CD4-positive, alpha-beta T cell treated with Interleukin-15 for 4 hours (primary cell): ENCODE data around the gene TTYH1.
"Not testable (repeated sequence)": the region's sequence is repeated elsewhere in the genome, so short reads cannot be mapped to it uniquely, and the experiment has no call there.

ENCODE experiments used
- DNase-seq: peaks from one replicate; pipeline ENCODE4 v3.0.0-alpha.2; 2020; ENCODE audit warnings: low spot score

Gene TTYH1

DNA sequence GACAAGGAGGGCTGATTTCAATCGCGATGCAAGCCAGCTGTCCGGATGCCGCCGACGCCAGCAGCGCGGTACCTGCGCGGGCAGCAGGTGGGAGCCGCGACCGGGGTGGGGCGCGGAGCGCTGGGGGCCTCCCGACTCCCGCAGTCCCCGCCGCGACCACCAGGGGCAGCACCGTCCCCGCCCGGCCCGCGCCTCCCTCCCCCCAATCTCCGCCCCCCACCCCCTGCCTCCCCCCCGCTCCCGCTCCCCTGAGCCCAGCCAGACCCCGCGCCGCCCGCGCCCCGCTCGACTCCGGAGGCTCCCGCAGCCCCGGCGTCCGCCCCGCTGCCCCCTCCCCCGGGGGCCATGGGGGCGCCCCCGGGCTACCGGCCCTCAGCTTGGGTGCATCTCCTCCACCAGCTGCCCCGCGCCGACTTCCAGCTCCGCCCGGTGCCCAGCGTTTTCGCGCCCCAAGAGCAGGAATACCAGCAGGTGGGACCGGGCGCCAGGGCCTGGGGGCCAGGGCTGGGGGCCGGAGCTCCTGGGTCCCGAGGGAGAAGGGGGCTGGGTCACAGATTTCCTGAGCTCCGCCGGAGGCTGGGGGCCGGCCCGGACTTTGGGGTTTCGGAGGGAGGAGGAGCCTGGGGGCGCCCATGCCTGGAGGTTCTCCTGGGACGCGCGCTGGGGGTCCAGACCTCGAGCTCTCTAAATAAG is at the start of gene TTYH1:
Gene TTYH1, plus strand, starts transcription at position 257 of the 693 bp plus-strand sequence. Its CDS starts 89 bp downstream, at position 346.
- no peak for DNase-seq

DNA sequence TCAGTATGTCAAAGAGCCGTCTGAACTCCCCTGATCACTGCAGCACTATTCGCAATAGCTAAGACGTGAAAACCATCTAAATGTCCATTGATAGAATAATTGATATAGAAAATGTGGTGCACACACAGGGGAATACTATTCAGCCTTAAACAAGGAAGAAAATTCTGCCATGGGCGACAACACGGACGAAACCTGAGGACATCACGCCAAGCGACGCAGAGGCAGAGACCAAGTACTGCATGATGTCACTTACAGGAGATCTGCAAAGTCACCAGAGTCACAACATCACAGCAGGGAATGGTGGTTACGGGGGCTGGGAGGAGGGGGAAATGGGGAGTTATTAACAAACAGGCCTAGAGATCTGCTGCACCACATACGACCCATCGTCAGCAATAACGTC is 49.5 kb upstream of the TTYH1 start:
- not testable (repeated sequence) for DNase-seq

DNA sequence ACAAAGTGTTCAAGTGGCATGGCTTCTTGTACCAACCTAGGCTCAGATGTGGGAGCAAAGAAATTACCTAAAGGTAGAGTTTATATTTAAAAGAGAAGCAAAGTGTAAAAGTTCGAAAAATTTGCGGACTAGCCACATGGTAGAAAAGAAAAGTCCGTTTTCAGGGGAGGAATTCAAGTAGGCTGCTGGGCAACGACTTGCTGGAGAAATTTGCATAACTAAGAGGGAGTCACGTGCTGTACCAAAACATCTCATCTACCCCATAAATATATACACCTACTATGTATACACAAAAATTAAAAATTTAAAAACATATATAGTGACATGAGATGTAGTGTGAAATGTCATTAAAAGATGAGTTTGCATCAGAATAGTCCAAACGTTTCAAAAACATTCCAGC is 48.5 kb upstream of the TTYH1 start:
- no peak for DNase-seq

DNA sequence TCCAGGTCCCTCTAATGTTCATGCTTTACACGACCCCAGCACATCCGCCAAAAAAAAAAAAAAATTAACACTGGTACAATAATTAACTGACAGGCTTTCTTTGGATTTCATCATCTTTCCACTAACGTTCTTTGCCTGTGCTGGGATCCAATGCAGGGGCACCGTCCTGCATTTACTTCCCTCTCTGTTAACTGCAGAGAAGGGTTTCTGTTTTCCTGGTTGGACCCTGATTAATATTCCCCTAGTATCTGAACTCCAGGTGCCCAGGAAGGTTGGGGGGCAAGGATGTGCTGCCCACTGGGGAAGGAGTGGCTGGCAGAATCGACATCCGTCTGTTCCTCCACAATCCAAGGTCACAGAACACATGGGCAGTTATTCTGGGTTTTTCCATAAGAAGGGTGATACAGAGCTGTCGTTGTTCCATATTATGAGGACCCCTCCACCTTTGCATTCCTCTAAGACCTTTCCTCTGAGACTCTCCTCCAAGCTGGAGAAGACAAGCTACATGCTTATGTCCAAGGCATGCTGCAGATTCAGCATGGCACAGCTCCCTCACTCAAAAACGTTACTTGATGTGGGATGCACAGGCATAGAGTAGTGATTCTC is 46.1 kb upstream of the TTYH1 start:
- no peak for DNase-seq

DNA sequence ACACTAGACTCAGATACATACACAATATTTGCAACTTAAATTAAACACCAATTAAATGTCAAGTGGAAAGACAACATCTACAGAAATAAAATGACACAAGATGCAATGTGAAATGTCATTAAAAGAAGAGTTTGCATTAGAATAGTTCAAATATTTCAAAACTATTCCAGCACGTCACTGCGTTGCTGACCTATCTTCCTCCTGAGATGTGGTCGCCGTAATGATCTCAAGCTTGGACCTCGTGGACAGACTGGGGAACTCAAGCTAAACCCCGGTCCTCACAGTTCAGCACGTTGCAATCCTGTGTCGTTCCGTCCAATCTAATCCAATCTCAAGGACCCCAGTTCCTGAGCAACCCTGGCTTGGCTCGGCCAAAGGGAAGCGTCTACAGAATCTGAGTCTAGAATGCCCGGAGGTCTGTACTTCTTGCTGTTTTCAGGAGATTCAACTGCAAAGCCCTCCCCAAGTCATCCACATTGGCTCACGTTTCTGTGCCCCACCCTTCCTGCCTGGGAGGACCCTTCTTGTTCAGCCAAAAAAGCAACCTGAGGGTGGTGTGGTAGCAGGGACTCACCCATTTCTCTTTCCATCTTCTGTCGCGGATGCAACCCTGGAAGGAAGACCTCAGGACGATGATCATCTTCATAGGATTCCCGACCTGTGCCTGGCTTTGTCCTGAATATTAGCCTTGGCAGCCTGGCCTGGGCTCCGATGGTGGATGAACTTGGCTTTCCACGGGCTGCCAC is 45.4 kb upstream of the TTYH1 start:
- not testable (repeated sequence) for DNase-seq

DNA sequence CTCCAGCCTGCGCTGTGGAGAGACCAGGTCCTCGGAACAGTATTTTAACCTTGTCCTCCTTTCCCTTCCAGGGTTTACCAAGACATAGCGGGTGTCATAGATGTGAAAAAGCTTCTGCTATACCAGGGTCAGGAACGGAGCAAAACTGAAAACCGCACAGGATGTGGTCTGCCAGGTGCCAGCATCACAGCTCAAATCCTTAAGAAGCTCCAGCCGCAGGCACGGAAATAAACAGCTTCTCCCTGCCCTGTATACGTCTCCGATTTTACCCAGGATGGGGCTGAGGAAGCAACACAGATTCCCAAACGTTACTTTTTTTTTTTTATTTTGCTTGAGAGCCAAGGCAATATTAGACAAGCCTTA is 44.8 kb upstream of the TTYH1 start:
- DNase-seq: peak; percentile 46

DNA sequence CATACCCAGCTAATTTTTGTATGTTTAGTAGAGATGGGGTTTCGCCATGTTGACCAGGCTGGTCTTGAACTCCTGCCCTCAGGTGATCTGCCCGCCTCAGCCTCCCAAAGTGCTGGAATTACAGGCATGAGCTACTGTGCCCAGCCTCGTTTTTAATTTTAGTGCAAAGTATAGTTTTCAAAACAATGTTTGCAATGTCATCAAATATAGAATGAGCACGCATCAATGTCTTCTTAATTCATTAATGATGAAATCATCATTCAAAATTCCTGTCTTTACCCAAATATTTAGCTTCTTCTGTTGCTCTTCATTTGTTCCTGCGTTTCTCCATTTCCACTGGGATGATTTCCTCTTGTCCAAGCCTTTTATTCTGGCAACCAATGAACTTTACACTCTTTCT is 43.8 kb upstream of the TTYH1 start:
- DNase-seq: not testable (repeated sequence)

DNA sequence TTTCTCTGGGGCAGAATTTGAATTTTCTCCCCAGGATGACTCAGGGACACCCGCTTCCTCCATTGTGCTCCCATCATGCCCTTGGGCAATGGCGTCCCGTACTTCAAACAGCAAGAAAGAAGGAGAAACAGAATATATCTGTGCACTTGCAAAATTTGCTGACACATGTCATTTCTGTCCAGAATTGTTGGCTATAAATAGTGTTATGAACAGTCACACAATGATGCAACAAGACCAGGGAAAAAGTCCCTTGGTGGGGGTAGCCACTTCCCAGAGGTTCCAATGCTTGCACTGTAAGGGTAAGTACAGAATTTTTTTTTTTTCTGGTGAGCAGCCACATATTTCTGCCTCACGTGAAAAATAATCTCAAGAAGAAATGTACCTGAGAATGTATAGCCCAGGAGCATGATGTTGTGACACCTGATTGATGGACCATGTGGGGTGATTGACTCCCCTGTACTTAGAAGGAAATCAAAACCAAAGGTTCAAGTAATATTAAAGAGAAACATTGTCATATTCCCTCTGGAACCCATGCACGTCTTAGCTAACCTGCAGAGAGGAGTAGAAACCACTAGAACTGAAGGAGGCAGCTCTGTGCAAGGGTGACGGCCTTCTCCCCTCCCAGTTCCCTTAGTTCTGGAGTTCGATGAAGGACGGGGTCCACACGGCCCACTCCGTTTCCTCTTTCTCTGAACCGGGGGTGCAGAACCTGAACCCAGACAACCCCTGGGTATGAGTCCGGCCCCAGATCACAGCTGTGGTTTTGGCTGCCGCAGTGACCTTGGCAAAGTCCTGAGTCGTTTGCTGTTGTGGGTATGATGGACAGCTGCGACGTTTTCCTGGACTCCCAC is 41.3 kb upstream of the TTYH1 start:
- no peak for DNase-seq

DNA sequence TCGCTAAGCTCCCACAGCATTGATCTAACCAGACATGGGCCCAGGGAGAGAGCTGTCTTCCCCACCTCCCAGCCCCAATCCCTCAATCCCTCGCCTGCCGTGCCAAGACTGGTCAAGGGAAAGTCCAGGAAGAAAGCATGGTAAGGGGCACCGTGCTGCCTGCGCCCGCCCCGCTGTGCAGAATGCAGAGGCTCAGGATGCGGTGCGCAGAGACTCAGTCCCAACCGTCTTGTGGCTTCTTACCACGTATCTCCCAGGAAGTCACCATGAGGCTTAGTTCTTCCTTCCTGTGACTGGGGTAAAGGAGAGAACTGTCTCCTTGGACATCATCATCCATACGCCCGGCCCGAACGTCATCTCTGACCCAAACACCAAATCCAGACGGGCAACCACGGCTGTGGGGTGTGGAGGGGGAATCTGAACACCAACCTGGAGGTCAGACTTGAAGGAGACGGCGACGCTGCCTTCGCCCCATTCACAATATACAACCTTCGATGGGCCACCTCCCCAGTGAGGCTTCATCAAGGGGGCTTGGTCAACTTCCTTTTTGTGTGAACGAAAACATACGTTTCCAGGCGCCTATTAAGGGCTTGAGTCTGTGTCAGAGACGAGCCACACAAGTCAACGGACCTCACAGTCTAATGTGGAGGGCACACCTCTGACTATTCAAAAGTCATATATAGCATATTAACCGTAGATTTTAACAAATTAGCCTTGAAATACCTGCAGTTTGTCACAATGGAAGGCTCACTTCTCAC is 39.9 kb upstream of the TTYH1 start:
- not testable (repeated sequence) for DNase-seq

DNA sequence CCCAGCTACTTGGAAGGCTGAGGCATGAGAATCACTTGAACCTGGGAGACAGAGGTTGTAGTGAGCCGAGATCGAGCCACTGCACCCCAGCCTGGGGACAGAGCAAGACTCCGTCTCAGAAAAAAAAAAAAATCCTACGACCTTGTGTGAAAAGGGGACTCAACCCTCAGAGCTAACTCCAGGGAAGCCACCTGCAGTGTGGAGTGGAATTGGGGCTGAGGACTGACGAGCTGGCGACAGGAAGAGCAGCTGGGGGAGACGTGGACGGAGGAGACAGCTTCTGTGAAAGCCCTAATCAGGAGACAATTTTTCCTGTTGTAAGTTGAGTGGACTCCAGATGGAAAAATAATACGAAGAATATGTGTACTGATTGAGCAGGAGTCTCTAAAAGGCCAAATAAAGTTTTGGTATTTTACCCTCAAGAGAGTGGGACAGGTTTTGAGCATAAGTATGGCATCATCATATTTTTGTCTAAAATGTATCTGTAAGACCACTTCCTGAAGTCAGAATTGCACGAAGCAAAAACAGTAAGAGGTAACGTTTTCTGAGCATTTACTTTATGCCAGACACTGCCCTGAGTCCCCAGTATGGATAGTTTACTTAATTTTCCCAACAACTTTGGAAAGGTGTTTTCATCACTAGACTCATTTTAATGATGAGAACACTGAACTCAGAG is 38.5 kb upstream of the TTYH1 start:
- no peak for DNase-seq

DNA sequence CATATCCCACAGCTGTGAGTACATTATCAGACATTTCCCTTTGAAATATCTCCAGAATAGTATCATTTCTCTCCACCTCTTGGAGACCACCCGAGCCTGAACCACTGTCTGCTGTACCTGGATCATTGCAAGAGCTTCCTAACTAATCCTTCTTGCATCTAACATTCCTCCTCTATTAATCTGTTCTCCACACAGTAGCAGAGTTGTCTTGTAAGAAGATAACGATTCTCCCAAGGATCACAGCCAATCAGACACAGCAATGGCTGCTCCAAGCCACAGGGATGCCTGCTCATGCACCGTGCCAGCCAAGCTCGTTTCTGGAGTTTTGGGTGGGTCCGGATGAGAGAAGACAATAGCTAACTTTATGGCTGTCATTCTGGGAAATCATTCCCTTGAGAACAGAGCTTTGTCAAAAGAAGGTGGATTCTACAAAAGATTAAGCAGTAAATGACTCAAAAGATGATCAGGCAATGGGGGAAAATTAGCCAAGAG is 36.0 kb upstream of the TTYH1 start:
- DNase-seq: no peak

DNA sequence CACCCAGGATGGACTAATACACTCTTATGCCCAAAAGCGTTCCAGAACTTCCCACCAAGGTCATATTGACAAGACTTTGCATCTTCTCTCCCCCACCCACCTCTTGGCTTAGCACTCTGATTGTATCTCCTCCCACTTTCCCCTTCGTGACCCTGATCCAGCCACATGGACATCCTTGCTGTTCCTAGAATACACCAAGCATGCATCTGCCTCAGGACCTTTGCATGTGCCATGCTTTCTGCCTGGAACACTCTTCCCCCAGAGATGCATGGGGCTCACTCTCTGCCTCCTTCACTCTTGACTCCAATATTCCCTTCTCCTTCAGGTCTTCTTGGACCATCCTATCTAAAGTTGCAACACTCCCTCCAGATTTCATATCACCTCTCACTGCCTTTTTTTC is 34.4 kb upstream of the TTYH1 start:
- DNase-seq: no peak

DNA sequence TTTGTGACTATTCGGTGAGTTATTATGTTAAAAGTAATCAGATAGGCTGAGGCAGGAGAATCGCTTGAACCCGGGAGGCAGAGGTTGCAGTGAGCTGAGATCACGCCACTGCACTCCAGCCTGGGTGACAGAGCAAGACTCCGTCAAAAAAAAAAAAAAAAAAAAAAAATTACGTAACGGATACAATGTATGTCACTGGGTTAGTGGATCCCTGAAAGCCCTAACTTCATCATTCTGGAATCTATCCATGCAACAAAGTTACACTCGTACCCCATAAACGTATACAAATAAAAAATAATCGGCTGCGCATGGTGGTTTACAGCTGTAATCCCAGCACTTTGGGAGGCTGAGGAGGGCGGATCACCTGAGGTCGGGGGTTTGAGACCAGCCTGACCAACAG is 33.2 kb upstream of the TTYH1 start:
- DNase-seq: not testable (repeated sequence)

DNA sequence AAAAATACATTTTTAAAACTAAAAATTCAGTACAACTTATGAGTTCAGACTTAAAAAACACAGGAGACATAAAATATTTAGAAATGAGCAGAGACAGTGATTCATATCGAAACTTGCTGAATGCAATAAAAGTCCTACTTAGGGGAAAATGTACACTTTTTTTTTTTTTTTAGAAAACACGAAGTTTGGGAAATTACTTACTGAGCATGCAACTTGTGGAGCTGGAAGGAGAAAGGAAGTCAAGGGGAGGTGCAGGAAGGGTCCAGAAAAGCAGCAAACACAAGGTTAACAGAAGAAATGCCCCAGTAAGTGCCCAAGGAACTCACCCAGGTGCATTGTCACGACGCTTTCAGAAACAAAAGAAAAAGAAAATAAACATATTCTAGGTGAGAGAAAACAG is 31.9 kb upstream of the TTYH1 start:
- no peak for DNase-seq

DNA sequence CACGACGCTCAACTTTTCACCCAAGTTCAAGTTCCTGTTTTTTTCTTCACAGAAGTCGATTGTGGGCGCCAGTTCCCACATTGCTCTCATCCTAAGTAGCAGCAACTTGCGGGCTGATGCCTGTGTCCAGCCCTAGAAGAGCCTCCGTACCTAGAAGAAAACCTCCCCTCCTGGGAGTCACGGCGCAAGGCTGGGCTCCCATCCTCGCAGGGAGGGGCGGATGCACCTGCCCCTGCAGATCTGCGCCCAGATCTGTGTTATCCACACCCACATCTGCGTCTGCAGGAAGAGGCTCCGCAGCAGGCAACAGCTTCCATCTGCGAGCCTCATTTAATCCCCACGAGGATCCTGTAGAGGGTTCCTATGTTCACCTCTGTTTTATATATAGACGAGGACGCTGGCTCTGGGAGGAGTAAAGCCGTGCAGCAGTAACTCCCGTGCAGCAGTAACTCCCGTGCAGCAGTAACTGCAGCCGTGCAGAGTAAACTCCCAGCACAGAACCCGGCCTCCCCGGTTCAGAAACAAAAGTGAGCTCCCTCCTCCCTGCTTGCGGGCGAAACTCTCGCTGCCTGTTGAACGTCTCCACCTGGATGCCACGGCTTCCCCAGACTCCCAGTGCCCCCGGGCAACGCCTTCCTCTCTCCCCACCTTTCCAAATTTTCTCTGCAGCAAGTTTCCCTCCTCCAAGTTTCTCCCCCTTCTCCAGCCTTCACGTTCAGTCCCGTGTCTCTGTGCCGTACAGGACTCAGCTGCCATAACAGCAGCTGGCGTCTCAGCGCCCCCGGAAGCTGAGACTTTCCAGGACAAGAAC is 27.1 kb upstream of the TTYH1 start:
- peak; percentile 35 for DNase-seq

DNA sequence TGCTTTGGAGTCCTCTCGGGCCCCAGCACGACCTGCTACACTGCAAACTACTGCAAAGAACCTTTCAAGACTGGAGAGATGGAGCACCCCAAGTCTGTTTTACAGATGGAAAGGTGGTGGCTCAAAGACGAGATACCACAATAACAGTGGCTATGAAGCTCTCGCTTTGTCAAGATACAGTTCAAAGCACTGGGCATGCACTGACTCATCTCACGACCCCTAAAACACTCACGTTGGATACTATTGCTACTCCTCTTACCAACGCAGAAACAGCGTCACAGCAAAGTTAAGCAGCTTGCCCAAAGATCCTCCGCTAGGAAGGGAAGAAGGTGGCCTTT is 26.5 kb upstream of the TTYH1 start:
- DNase-seq: peak; percentile 12

DNA sequence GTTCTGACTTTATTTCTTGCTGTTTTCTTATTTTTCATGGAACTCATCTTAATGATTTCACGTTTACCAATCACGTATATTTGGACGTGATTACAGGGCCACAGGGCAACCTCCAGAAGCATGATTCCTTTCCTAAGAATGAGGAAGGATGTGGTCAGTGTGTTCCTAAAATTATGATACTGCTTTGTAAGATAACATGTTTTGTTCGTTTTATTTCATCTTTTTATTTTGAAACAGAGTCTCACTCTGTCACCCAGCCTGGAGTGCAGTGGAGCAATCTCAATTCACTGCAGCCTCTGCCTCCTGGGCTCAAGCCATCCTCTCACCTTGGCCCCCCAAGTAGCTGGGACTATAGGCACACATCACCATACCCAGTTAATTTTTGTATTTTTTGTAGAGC is 25.7 kb upstream of the TTYH1 start:
- peak; percentile 24 for DNase-seq

DNA sequence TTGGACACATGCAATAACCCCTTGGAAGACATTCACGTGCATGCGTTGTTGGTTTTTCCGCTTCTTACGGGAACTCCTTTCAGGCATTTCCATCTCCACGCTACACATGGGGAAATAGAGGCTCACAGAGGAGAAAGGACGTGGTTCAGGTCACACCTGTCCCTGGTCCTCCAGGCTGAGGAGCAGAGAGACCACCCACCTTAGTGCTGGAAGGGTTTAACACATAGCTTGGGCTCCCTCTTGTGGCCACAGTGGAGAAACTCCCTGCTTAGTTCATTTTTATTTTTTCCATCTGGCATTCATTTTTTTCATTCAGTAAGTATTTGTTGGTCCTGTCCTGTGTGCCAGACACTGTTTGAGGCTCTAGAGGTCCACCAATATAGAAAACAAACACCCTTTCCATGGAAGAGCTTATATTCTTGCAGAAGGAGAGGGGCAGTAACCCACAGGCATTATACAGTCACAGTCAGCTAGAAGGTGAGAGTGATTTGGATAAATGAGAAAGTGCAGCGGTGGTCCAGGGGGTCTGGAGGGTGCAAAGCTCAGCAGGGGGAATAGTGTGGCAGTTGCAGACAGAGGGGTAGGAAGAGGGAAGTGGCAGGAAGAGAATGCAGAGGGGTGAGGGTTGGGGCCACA is 24.2 kb upstream of the TTYH1 start:
- peak; percentile 72 for DNase-seq

DNA sequence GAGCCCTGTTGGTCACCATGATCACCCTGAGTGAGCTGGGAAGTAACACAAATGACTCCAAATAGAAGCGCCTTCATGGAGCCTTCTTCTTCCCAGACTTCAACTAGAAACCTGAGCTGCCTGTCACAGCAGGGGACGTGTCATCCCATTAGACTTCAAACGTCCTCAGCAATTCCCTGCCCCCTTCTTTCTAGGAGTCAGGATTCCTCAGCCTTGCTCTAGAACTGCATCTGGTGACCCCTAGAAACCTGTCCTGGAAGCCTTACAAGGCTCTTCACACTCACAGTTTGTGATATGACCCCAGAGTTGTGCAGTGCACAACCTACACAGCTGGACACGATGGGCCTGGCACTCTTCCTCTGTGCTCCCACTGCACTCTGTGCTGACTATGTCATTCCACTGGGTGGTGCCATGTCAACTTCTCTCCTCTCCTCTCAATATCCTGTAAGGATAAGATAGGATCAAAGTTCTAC is 23.6 kb upstream of the TTYH1 start:
- no peak for DNase-seq

DNA sequence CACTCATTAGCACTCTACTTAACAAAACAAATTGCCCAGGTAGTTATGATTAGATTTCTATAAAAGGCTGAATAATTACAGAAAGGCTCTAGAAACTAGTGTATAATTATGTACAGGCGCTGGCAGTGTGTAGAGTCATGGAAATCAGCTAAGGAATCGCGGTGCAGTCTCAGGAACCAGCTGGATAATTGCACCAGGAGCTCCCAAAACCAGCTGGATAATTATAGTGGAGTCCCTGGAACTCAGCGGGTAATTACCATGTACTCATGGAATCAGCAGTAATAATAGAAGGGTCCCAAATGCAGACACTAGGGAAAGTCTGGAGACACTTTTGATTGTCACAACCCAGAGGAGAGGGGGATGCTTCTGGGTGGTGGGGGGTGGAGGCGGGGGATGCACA is 23.2 kb upstream of the TTYH1 start:
- no peak for DNase-seq
